ENCODE data around the gene BCKDK. TPM values are rescaled to one million over a fixed set of nuclear protein-coding genes. Genes with fewer than 3 reads are reported as not detected.

Gene BCKDK
- total RNA-seq, 1 experiment from 2014 or later: 57.0 TPM

GRCh38 chr16:31117384-31118222 is 9.4 kb downstream of the BCKDK start, which contains the start of gene KAT8:
KAT8 (plus strand) TSS chr16:31117664; CDS start chr16:31117682, 18 bp downstream.
- peak; percentile 98 for DNase-seq
- Histone ChIP-seq H2BK5ac (ENCODE audit: insufficient read length, low read length) (no peak within 1 kb of the TSS), H3K4ac (ENCODE audit: low read depth, low read length) (no peak within 1 kb of the TSS), H2BK15ac (ENCODE audit: low read depth, low read length) (no peak within 1 kb of the TSS), H3K27ac (ENCODE audit: insufficient read length, low read depth, low read length) (no peak within 1 kb of the TSS), H3K9ac (ENCODE audit: extremely low read depth, insufficient read length, low read length) (peak within 1 kb of the TSS; percentile 63), H4K20me1 (ENCODE audit: control insufficient read depth, insufficient read depth, insufficient read length) (no peaks in the 10 kb centered on the region), H2BK20ac (ENCODE audit: low read depth, low read length, poor library complexity, severe bottlenecking) (no peak within 1 kb of the TSS), H3K23ac (ENCODE audit: insufficient read length, low read depth, low read length) (no peak within 1 kb of the TSS), H3K79me2 (ENCODE audit: insufficient read depth, low read length) (peaks cover 5% of the 10 kb centered on the region; the same call in 1 of the 2 replicates), H3K4me1 (ENCODE audit: insufficient read depth, low read length) (0 out of 2 replicates have a peak, but pooled peaks cover 2% of the 10 kb centered on the region), H3T11ph (ENCODE audit: low read length) (no peak within 1 kb of the TSS), H4K5ac (ENCODE audit: insufficient read length, low read depth, low read length) (no peak within 1 kb of the TSS), H2AFZ (ENCODE audit: low read length) (no peak within 1 kb of the TSS), H2BK12ac (ENCODE audit: insufficient read length, low read depth, low read length) (no peak within 1 kb of the TSS), H3K9me3 (ENCODE audit: control insufficient read depth, low read depth, low read length) (no peaks in the 10 kb centered on the region), H3K56ac (ENCODE audit: insufficient read length, low read depth, low read length) (no peak within 1 kb of the TSS), H3K4me2 (ENCODE audit: insufficient read depth, insufficient read length, low read length) (peak within 1 kb of the TSS; percentile 96), H3K18ac (ENCODE audit: insufficient read length, low read depth, low read length) (no peak within 1 kb of the TSS), H2AK5ac (ENCODE audit: insufficient read length, low read length) (no peak within 1 kb of the TSS), H4K8ac (replicated peaks; ENCODE audit: insufficient read length, low read depth, low read length) (no peak within 1 kb of the TSS), H3K23me2 (ENCODE audit: insufficient read length, low read depth, low read length, poor library complexity, severe bottlenecking) (no peaks in the 10 kb centered on the region), H2BK120ac (ENCODE audit: low read depth, low read length, poor library complexity, severe bottlenecking) (no peak within 1 kb of the TSS), H3K79me1 (ENCODE audit: insufficient read depth, low read depth, low read length, poor library complexity, severe bottlenecking) (peaks cover 5% of the 10 kb centered on the region), H3K27me3 (ENCODE audit: insufficient read depth, low read length) (no peaks in the 10 kb centered on the region), H3K14ac (ENCODE audit: insufficient read depth, low read length) (0 out of 2 replicates have a peak within 1 kb of the TSS, but pooled peaks have one; percentile 74), H4K91ac (ENCODE audit: insufficient read length, low read depth, low read length) (no peak within 1 kb of the TSS)
- peak within 1 kb of the TSS; percentile 77 to 96 (median 95) for H3K27ac Mint-ChIP-seq
- peaks cover 28 to 46% (median 37%) of the 10 kb centered on the region in 3 experiments for H3K36me3 Mint-ChIP-seq (ENCODE audit: insufficient read depth in 1 of 3, low read depth in 3 of 3)
- H3K4me3 Mint-ChIP-seq: peak within 1 kb of the TSS; percentile 89 to 90
- peaks cover 10 to 11% of the 10 kb centered on the region in 2 experiments for H3K4me1 Mint-ChIP-seq
- WGBS (ENCODE audit: extremely low coverage, insufficient read length, low lambda C conversion rate): no CpG with 5 or more reads among the region's 68 CpGs
- TF ChIP-seq CTCF (conservative IDR thresholded peaks at IDR 0.05): no peak
- no peaks in the 10 kb centered on the region for H3K27me3 Mint-ChIP-seq (ENCODE audit: low read depth)
- H3K9me3 Mint-ChIP-seq: no peaks in the 10 kb centered on the region; a peak in 1 of 5 replicates

All from H9 (cell line).